Activated B cell treated with CpG ODN at 0.5 μM for 24 hours (primary cell): ENCODE results near the gene PHACTR2. TPM values are rescaled to one million over a fixed set of nuclear protein-coding genes. Genes with fewer than 3 reads are reported as not detected.

Experiments
- ATAC-seq: fragments of 200-7000 bp; cut with Tn5 transposase; one replicate; pipeline ENCODE4 v1.10.0; 2021; ENCODE audit warnings: low read depth, mild to moderate bottlenecking, moderate library complexity
- CTCF ChIA-PET: fragments of 350-600 bp; sonication (Branson Sonifier 250); formaldehyde crosslinking; loops from one replicate; lab custom pipeline; 2021; ENCODE audit warnings: antibody characterized with exemption; lab: Charles Lee
- POLR2A ChIA-PET: fragments of 350-600 bp; sonication (Branson Sonifier 250); formaldehyde crosslinking; loops from one replicate; lab custom pipeline; 2021; ENCODE audit warnings: antibody characterized with exemption; lab: Charles Lee
- DNase-seq: peaks from one replicate; pipeline ENCODE4 v3.0.0; 2022
- H3K27ac Mint-ChIP-seq: one replicate; pipeline ENCODE4 v1.8.0; 2020; ENCODE audit warnings: mixed read lengths
- H3K27me3 Mint-ChIP-seq: one replicate; pipeline ENCODE4 v1.8.0; 2021; ENCODE audit warnings: mixed read lengths
- H3K36me3 Mint-ChIP-seq: one replicate; pipeline ENCODE4 v1.8.0; 2021; ENCODE audit warnings: low read depth, mixed read lengths
- H3K4me1 Mint-ChIP-seq: one replicate; pipeline ENCODE4 v1.8.0; 2021; ENCODE audit warnings: mixed read lengths
- H3K4me3 Mint-ChIP-seq: one replicate; pipeline ENCODE4 v1.8.0; 2020; ENCODE audit warnings: mild to moderate bottlenecking, mixed read lengths
- H3K9me3 Mint-ChIP-seq: one replicate; pipeline ENCODE4 v1.8.0; 2020; ENCODE audit warnings: mixed read lengths
- intact Hi-C: fragments of 100-400 bp; cut with micrococcal nuclease; formaldehyde crosslinking; loops from one replicate; pipeline ENCODE4 v1.15.1; 2024
- total RNA-seq: library from RNA; stranded (reverse); gene quantifications from 2 replicates; pipeline ENCODE4 v1.2.3, GENCODE V29; 2022
- TF ChIP-seq, protein P1 (sequence below): fragments of 200-600 bp; IDR thresholded peaks from one replicate; pipeline ENCODE4 v1.8.0; 2022; ENCODE audit warnings: antibody characterized with exemption, mild to moderate bottlenecking

Gene PHACTR2
- total RNA-seq, 1 donor from 2014 or later = 11.7 TPM

DNA sequence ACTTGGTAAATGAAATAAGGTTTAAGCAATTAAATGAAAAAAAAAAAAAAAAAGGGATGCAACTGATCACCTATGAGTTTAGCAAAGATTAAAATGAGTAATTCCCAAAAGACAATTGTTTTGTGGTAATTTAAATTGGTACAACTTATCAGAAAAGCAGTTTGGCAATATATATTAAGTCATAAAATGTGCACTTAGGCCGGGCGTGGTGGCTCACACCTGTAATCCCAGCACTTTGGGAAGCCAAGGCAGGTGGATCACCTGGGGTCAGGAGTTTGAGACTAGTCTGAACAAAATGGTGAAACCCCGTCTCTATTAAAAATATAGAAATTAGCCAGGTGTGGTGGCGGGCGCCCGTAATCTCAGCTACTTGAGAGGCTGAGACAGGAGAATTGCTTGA, 7.9 kb downstream of the PHACTR2 start:
- Mint-ChIP-seq H3K36me3 (peaks cover 3% of the 10 kb centered on the region), H3K4me1 (no peaks in the 10 kb centered on the region), H3K27ac (no peak overlapping the region), H3K9me3 (peaks cover 13% of the 10 kb centered on the region), H3K4me3 (no peak overlapping the region), H3K27me3 (peaks cover 14% of the 10 kb centered on the region)
- ChIA-PET CTCF (no interaction called here), POLR2A (no interaction called here)
- ATAC-seq (no peak), DNase-seq (no peak)
- intact Hi-C loops = no loop called here
- TF ChIP-seq, protein P1, sequence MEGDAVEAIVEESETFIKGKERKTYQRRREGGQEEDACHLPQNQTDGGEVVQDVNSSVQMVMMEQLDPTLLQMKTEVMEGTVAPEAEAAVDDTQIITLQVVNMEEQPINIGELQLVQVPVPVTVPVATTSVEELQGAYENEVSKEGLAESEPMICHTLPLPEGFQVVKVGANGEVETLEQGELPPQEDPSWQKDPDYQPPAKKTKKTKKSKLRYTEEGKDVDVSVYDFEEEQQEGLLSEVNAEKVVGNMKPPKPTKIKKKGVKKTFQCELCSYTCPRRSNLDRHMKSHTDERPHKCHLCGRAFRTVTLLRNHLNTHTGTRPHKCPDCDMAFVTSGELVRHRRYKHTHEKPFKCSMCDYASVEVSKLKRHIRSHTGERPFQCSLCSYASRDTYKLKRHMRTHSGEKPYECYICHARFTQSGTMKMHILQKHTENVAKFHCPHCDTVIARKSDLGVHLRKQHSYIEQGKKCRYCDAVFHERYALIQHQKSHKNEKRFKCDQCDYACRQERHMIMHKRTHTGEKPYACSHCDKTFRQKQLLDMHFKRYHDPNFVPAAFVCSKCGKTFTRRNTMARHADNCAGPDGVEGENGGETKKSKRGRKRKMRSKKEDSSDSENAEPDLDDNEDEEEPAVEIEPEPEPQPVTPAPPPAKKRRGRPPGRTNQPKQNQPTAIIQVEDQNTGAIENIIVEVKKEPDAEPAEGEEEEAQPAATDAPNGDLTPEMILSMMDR = no peak

DNA sequence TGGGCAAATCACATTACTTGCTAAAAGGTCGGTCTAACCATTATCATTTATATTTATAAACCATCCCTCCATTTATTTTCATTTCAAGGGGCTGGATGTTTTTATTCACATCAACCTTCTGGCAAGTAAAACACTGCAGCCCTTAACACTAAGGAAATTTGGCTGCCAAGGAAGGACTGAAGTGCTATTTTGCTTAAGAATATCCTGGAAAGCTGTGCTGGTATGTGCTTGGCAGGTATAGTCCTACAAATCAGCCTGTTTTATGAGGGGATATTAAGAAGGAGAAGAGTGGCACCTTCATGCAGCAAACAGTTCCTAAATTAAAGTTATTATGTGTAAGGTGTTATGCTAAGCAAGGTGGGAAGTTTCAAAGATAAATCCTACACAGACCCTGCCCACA, 9.8 kb downstream of the PHACTR2 start:
- Mint-ChIP-seq H3K36me3 (no peaks in the 10 kb centered on the region), H3K4me3 (no peak overlapping the region), H3K27me3 (no peaks in the 10 kb centered on the region), H3K4me1 (no peaks in the 10 kb centered on the region), H3K27ac (no peak overlapping the region), H3K9me3 (peaks cover 4% of the 10 kb centered on the region)
- CTCF ChIA-PET = no interaction called here
- intact Hi-C loops = no loop called here
- TF ChIP-seq, protein P1 = no peak
- ATAC-seq = no peak
- no peak for DNase-seq
- POLR2A ChIA-PET = no interaction called here

DNA sequence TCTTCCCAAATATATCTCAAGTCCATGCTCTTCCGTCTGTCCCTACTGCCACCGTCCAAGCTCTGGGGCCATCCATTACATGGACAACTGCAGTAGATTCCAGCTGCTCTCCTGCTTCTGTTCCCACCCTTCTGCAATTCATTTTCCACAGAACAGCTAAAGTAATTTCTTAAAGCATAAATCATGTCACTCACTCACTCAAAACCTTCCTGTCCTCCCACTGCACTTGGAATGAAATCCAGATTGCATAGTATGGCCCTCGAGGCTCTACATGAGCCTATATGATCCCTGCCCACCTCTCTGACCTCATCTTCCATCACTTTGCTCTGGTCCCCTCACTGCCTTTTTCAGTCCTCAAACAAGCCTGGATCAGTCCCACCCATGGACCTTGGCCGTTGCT, 10.9 kb downstream of the PHACTR2 start:
- H3K4me3 Mint-ChIP-seq = no peak overlapping the region
- ChIA-PET CTCF (no interaction called here), POLR2A (no interaction called here)
- DNase-seq (no peak), ATAC-seq (no peak)
- no peaks in the 10 kb centered on the region for H3K9me3 Mint-ChIP-seq
- H3K27me3 Mint-ChIP-seq = no peaks in the 10 kb centered on the region
- intact Hi-C loops = no loop called here
- no peak overlapping the region for H3K27ac Mint-ChIP-seq
- no peaks in the 10 kb centered on the region for H3K36me3 Mint-ChIP-seq
- TF ChIP-seq, protein P1 = no peak
- H3K4me1 Mint-ChIP-seq = no peaks in the 10 kb centered on the region

DNA sequence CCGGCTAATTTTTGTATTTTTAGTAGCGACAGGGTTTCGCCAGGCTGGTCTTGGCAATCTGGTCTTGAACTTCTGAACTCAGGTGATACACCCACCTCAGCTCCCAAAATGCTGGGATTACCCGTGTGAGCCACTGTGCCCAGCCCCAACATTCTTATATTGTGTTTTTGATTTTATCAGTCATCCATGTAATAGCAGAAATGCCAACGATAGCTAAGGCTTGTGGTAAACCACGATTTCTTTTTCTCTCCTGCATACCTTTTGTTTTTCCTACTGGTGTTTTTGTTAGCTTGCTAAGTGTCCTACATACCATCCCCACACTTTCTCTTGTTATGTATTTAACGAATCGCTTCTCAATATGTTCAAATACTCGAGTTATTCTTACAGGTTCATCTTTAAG, 12.1 kb downstream of the PHACTR2 start:
- ChIA-PET CTCF (no interaction called here), POLR2A (no interaction called here)
- ATAC-seq = no peak
- no peak overlapping the region for H3K27ac Mint-ChIP-seq
- H3K36me3 Mint-ChIP-seq = no peaks in the 10 kb centered on the region
- TF ChIP-seq, protein P1 = no peak
- no peak overlapping the region for H3K4me3 Mint-ChIP-seq
- DNase-seq = no peak
- no peaks in the 10 kb centered on the region for H3K4me1 Mint-ChIP-seq
- no peaks in the 10 kb centered on the region for H3K9me3 Mint-ChIP-seq
- intact Hi-C loops = no loop called here
- H3K27me3 Mint-ChIP-seq = no peaks in the 10 kb centered on the region

DNA sequence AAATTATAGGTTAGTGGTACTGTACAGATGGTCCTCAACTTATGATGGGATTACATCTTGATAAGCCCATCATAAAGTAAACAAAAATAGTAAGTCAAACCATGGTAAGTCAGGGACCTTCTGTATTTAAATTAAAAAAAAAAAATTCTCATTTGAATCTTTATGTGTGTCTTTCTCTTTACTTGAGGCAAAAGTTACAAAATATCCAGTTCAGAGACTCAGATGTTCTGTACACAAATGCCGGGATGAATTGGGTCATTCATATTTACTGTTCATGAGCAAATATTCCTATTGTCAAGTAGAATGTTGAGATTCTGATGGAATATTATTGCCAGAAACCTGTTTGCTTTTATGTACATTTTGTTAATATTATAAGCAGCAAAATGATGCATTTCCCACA, 13.4 kb downstream of the PHACTR2 start:
- no peaks in the 10 kb centered on the region for H3K9me3 Mint-ChIP-seq
- no peak overlapping the region for H3K4me3 Mint-ChIP-seq
- H3K27me3 Mint-ChIP-seq = no peaks in the 10 kb centered on the region
- no peaks in the 10 kb centered on the region for H3K36me3 Mint-ChIP-seq
- ChIA-PET POLR2A (no interaction called here), CTCF (no interaction called here)
- ATAC-seq (no peak), DNase-seq (no peak)
- TF ChIP-seq, protein P1 = no peak
- no peak overlapping the region for H3K27ac Mint-ChIP-seq
- H3K4me1 Mint-ChIP-seq = no peaks in the 10 kb centered on the region
- intact Hi-C loops = no loop called here
